Fibroblast of skin of left quadriceps (primary cell): ENCODE results near the gene SELENBP1.
"Not testable (repeated sequence)": the region's sequence is repeated elsewhere in the genome, so short reads cannot be mapped to it uniquely, and the experiment has no call there.

Experiments used
- DNase-seq, 2 experiments: peaks; one replicate each; pipeline ENCODE4 v3.0.0-alpha.2; 2013; ENCODE audit warnings: low read depth in 2 of 2

SELENBP1 gene

GRCh38 chr1:151372058-151372934 lies at the start of gene SELENBP1:
SELENBP1 (minus strand) TSS chr1:151372705; CDS start chr1:151372641, 64 bp downstream.
- DNase-seq, result peak; percentile 21 to 35

- no peak for DNase-seq
Observed at GRCh38 chr1:151419819-151420218, 47.3 kb upstream of the SELENBP1 start.

- DNase-seq, result no peak
Observed at GRCh38 chr1:151418081-151418480, 45.6 kb upstream of the SELENBP1 start.

GRCh38 chr1:151416231-151416630 lies 43.7 kb upstream of the SELENBP1 start:
- peak; percentile 20 to 35 for DNase-seq

GRCh38 chr1:151411884-151412283 lies 39.4 kb upstream of the SELENBP1 start:
- DNase-seq, result no peak

GRCh38 chr1:151408891-151409290 lies 36.4 kb upstream of the SELENBP1 start:
- peak; percentile 8 to 9 for DNase-seq

- DNase-seq, result no peak
Observed at GRCh38 chr1:151407304-151407703, 34.8 kb upstream of the SELENBP1 start.

GRCh38 chr1:151406176-151406575 lies 33.7 kb upstream of the SELENBP1 start:
- no peak for DNase-seq

- no peak for DNase-seq
Observed at GRCh38 chr1:151405187-151405951, 32.9 kb upstream of the SELENBP1 start.

- DNase-seq, result no peak
Observed at GRCh38 chr1:151403612-151404011, 31.1 kb upstream of the SELENBP1 start.

- no peak for DNase-seq
Observed at GRCh38 chr1:151402764-151403163, 30.3 kb upstream of the SELENBP1 start.

- no peak for DNase-seq
Observed at GRCh38 chr1:151401860-151402259, 29.4 kb upstream of the SELENBP1 start.

GRCh38 chr1:151401125-151401788 lies 28.8 kb upstream of the SELENBP1 start:
- no peak for DNase-seq

- DNase-seq, result peak; percentile 84
Observed at GRCh38 chr1:151399324-151400171, 27.0 kb upstream of the SELENBP1 start, which contains the start of gene PSMB4. PSMB4 (plus strand) TSS chr1:151399573; CDS start chr1:151399588, 15 bp downstream.

- DNase-seq, result not testable (repeated sequence)
Observed at GRCh38 chr1:151396265-151396664, 23.8 kb upstream of the SELENBP1 start.

- DNase-seq, result no peak
Observed at GRCh38 chr1:151393583-151393982, 21.1 kb upstream of the SELENBP1 start.

GRCh38 chr1:151391079-151391563 lies 18.6 kb upstream of the SELENBP1 start:
- no peak for DNase-seq

- not testable (repeated sequence) for DNase-seq
Observed at GRCh38 chr1:151390221-151391078, 17.9 kb upstream of the SELENBP1 start.

GRCh38 chr1:151386002-151386401 lies 13.5 kb upstream of the SELENBP1 start:
- no peak for DNase-seq

GRCh38 chr1:151384584-151384983 lies 12.1 kb upstream of the SELENBP1 start:
- DNase-seq, result no peak
